ENCODE data around the gene MTHFR. TPM values are rescaled to one million over a fixed set of nuclear protein-coding genes. Genes with fewer than 3 reads are reported as not detected.
A peak's percentile ranks its signal among the peaks of the same experiment; 100 is the strongest.

MTHFR gene
- total RNA-seq, 2 donors from 2014 or later: 22.3 to 30.0 TPM

DNA sequence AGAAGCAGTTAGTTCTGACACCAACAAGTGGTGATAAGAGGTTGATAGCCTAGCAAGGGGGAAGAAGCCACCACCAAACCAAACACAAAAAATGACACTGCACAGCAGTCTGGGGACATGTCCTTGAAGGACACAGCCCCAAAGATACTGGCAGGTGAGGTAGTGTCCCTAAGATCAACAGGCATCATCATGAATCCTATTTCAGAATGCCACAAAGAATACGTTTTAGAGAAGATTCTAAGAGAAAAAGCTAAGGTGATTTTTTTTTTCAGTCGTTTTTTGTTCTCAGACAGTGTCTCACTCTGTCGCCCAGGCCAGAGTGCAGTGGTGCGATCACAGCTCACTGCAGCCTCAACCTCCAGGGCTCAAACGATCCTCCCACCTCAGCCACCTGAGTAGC is 19.6 kb downstream of the MTHFR start:
- Histone ChIP-seq H3K9me3 (ENCODE audit: control insufficient read depth, low read length) (no peaks in the 10 kb centered on the region), H3K4me1 (ENCODE audit: control insufficient read depth, insufficient read depth, low read length) (peaks cover 14% of the 10 kb centered on the region), H3K27me3 (ENCODE audit: control insufficient read depth, insufficient read depth, low read length, poor library complexity, severe bottlenecking) (no peaks in the 10 kb centered on the region), H3K9ac (ENCODE audit: extremely low read depth, low read length, poor library complexity, severe bottlenecking) (no peak overlapping the region), H3K36me3 (ENCODE audit: control insufficient read depth, insufficient read depth, low read length) (peaks cover 11% of the 10 kb centered on the region), H3K27ac (ENCODE audit: low read depth, low read length) (no peak overlapping the region), H3K4me3 (ENCODE audit: low read length) (no peak overlapping the region)
- no peak for DNase-seq
- no peaks in the 10 kb centered on the region for H3K27me3 Mint-ChIP-seq (ENCODE audit: insufficient read depth)
- peaks cover 13% of the 10 kb centered on the region for H3K4me1 Mint-ChIP-seq
- TF ChIP-seq, protein P1, sequence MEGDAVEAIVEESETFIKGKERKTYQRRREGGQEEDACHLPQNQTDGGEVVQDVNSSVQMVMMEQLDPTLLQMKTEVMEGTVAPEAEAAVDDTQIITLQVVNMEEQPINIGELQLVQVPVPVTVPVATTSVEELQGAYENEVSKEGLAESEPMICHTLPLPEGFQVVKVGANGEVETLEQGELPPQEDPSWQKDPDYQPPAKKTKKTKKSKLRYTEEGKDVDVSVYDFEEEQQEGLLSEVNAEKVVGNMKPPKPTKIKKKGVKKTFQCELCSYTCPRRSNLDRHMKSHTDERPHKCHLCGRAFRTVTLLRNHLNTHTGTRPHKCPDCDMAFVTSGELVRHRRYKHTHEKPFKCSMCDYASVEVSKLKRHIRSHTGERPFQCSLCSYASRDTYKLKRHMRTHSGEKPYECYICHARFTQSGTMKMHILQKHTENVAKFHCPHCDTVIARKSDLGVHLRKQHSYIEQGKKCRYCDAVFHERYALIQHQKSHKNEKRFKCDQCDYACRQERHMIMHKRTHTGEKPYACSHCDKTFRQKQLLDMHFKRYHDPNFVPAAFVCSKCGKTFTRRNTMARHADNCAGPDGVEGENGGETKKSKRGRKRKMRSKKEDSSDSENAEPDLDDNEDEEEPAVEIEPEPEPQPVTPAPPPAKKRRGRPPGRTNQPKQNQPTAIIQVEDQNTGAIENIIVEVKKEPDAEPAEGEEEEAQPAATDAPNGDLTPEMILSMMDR (conservative IDR thresholded peaks at IDR 0.05): no peak
- no peaks in the 10 kb centered on the region for H3K9me3 Mint-ChIP-seq
- peaks cover 9% of the 10 kb centered on the region for H3K36me3 Mint-ChIP-seq (ENCODE audit: low read depth)
- H3K4me3 Mint-ChIP-seq: no peak overlapping the region
- no peak overlapping the region for H3K27ac Mint-ChIP-seq
- 66 to 69% methylated on average over 5 of the region's 5 CpGs for WGBS, 2 experiments (ENCODE audit: insufficient coverage in 1 of 2, insufficient read length in 1 of 2)

DNA sequence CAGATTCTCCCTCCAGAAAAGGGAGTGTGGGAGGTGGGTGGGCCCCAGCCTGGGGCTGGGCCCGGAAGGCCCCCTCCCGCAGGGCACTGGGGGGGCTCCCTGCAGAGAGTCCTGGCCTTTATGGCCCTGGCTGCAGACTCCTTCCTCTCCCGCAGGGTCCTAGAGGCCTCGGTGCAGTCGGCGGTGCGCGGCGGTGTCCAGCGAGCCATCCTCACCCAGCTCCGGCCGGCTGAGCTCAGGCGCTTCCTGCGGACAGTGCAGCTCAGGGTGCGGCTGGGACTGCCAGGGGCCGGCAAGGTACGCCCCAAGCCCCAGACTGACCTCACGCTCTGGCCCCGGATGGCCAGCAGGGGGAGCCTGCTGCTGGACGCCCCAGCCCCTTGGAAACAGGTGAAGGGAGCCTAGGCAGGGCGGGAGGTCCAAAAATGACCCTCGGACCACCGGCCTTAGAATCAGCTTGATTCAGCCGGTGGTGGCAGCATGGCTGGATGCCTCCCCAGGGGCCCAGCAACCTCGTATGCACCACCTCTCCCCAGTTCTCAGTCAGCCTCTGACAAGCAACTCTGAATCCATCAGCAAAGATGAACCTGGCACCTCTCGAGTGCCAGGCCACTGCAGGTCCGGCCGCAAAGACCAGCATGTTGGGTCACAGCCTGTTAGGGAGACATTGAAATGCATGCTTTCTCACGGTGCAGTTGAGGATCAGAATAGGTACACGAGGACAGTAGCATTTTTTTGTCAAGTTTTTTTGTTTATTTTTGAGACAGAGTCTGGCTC is 20.6 kb downstream of the MTHFR start:
- Histone ChIP-seq H3K4me1 (ENCODE audit: control insufficient read depth, insufficient read depth, low read length) (peaks cover 14% of the 10 kb centered on the region), H3K4me3 (ENCODE audit: low read length) (no peak overlapping the region), H3K36me3 (ENCODE audit: control insufficient read depth, insufficient read depth, low read length) (peaks cover 3% of the 10 kb centered on the region), H3K27me3 (ENCODE audit: control insufficient read depth, insufficient read depth, low read length, poor library complexity, severe bottlenecking) (no peaks in the 10 kb centered on the region), H3K9ac (ENCODE audit: extremely low read depth, low read length, poor library complexity, severe bottlenecking) (no peak overlapping the region), H3K27ac (ENCODE audit: low read depth, low read length) (no peak overlapping the region), H3K9me3 (ENCODE audit: control insufficient read depth, low read length) (no peaks in the 10 kb centered on the region)
- H3K4me1 Mint-ChIP-seq: peaks cover 13% of the 10 kb centered on the region
- H3K36me3 Mint-ChIP-seq (ENCODE audit: low read depth): no peaks in the 10 kb centered on the region
- DNase-seq: peak; percentile 95
- no peaks in the 10 kb centered on the region for H3K9me3 Mint-ChIP-seq
- no peak overlapping the region for H3K27ac Mint-ChIP-seq
- TF ChIP-seq, protein P1 (conservative IDR thresholded peaks at IDR 0.05): peak; percentile 98
- H3K27me3 Mint-ChIP-seq (ENCODE audit: insufficient read depth): no peaks in the 10 kb centered on the region
- no peak overlapping the region for H3K4me3 Mint-ChIP-seq
- 24 to 56% methylated on average over 11 to 30 of the region's 30 CpGs for WGBS, 2 experiments (ENCODE audit: insufficient coverage in 1 of 2, insufficient read length in 1 of 2)

DNA sequence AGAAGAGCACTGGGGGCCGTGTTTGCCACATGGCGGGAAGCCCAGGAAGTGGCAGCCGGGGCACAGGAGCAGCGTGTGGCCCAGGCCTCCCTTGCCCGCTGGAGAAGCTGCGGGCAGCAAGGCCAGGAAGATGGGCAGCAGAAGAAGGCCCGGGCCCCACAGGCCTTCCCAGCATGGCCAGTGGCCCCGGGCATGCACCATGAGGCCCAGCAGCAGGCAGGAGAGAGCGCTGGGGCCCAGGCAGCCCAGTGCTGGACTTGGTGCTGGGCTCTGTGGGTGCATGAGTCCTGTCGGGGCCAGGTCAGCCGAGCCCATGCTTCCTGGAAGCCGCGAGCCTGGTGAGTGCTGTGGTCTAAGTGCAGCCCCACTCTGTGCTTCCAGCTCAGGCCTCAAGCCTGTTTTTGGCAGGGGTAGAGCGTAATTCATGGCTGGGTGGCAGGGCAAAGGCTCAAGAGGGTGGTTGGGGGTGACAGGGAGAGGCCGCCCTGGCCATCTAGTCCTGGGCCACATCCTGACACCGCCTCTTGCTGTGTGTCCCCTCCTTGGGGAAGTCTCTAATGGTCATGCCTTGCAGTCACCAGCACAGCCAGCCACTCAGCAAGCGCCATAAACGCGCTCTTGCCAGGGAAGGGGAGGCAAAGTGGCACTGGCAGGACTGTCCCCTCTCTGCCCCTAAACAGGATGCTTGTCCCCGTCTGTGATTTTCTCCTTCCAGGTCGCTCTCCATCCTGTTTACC is 21.3 kb downstream of the MTHFR start:
- no peak overlapping the region for H3K27ac ChIP-seq (ENCODE audit: low read depth, low read length)
- H3K9me3 ChIP-seq (ENCODE audit: control insufficient read depth, low read length): no peaks in the 10 kb centered on the region
- H3K4me3 ChIP-seq (ENCODE audit: low read length): no peak overlapping the region
- no peaks in the 10 kb centered on the region for H3K36me3 Mint-ChIP-seq (ENCODE audit: low read depth)
- TF ChIP-seq, protein P1 (conservative IDR thresholded peaks at IDR 0.05): no peak
- peaks cover 13% of the 10 kb centered on the region for H3K4me1 Mint-ChIP-seq
- 82 to 84% methylated on average over 11 to 21 of the region's 21 CpGs for WGBS, 2 experiments (ENCODE audit: insufficient coverage in 1 of 2, insufficient read length in 1 of 2)
- H3K4me1 ChIP-seq (ENCODE audit: control insufficient read depth, insufficient read depth, low read length): peaks cover 14% of the 10 kb centered on the region
- no peak overlapping the region for H3K9ac ChIP-seq (ENCODE audit: extremely low read depth, low read length, poor library complexity, severe bottlenecking)
- H3K27me3 Mint-ChIP-seq (ENCODE audit: insufficient read depth): no peaks in the 10 kb centered on the region
- H3K27me3 ChIP-seq (ENCODE audit: control insufficient read depth, insufficient read depth, low read length, poor library complexity, severe bottlenecking): no peaks in the 10 kb centered on the region
- no peak overlapping the region for H3K27ac Mint-ChIP-seq
- H3K9me3 Mint-ChIP-seq: no peaks in the 10 kb centered on the region
- H3K36me3 ChIP-seq (ENCODE audit: control insufficient read depth, insufficient read depth, low read length): no peaks in the 10 kb centered on the region
- H3K4me3 Mint-ChIP-seq: no peak overlapping the region
- DNase-seq: no peak
